WTC11 (cell line): Measurements from ENCODE around the gene TMEM50B.

Experiments
- CTCF ChIP-seq: fragments of 200-600 bp; IDR thresholded peaks from 2 replicates; pipeline ENCODE4 v1.8.0; 2022; ENCODE audit warnings: antibody characterized with exemption
- ZSCAN18 ChIP-seq: fragments of 250-450 bp; sonication (Bioruptor Pico); IDR thresholded peaks from 2 replicates; pipeline ENCODE4 v2.1.2; 2022; ENCODE audit warnings: mild to moderate bottlenecking, moderate library complexity

GRCh38 chr21:33421713-33422393 lies 57.9 kb downstream of the TMEM50B start:
- TF ChIP-seq CTCF (no peak), ZSCAN18 (CRISPR knock-in tag) (no peak)
